WTC11 (cell line): Measurements from ENCODE around the gene FBRS. TPM values are rescaled to one million over a fixed set of nuclear protein-coding genes. Genes with fewer than 3 reads are reported as not detected.
"Not testable (repeated sequence)": the region's sequence is repeated elsewhere in the genome, so short reads cannot be mapped to it uniquely, and the experiment has no call there.

Experiments used
- ATAC-seq: fragments of 200-7000 bp; cut with Tn5 transposase; 2 replicates; pipeline ENCODE4 v1.10.0; 2021; ENCODE audit warnings: mild to moderate bottlenecking, moderate library complexity
- CTCF ChIA-PET: fragments of 300-600 bp; sonication (Branson Sonifier 250); formaldehyde crosslinking; loops from one replicate; lab custom pipeline; 2021; ENCODE audit warnings: antibody characterized with exemption; lab: Charles Lee
- POLR2A ChIA-PET: fragments of 350-600 bp; sonication (Branson Sonifier 250); formaldehyde crosslinking; loops from one replicate; lab custom pipeline; 2021; ENCODE audit warnings: antibody characterized with exemption; lab: Charles Lee
- DNase-seq: peaks from one replicate; pipeline ENCODE4 v3.0.0; 2021; ENCODE audit warnings: low spot score
- H3K27ac Mint-ChIP-seq: 2 replicates; pipeline ENCODE4 v1.8.0; 2021; ENCODE audit warnings: mixed read lengths
- H3K27me3 Mint-ChIP-seq: 2 replicates; pipeline ENCODE4 v1.8.0; 2021; ENCODE audit warnings: low read depth, mild to moderate bottlenecking, moderate library complexity, mixed read lengths
- H3K36me3 Mint-ChIP-seq: 2 replicates; pipeline ENCODE4 v1.8.0; 2021; ENCODE audit warnings: mixed read lengths
- H3K4me1 Mint-ChIP-seq: 2 replicates; pipeline ENCODE4 v1.8.0; 2022; ENCODE audit warnings: mixed read lengths
- H3K4me3 Mint-ChIP-seq: 2 replicates; pipeline ENCODE4 v1.8.0; 2021; ENCODE audit warnings: mild to moderate bottlenecking, moderate library complexity, mixed read lengths
- H3K9me3 Mint-ChIP-seq: 2 replicates; pipeline ENCODE4 v1.8.0; 2021; ENCODE audit warnings: mixed read lengths
- CBFB ChIP-seq: sonication (generic); formaldehyde crosslinking; IDR thresholded peaks from 2 replicates; pipeline ENCODE4 v1.8.1; 2022; ENCODE audit warnings: mild to moderate bottlenecking, low read depth, missing genetic modification reagents
- CREB1 ChIP-seq: sonication (generic); formaldehyde crosslinking; IDR thresholded peaks from 2 replicates; pipeline ENCODE4 v1.8.0; 2023; ENCODE audit warnings: mild to moderate bottlenecking, missing genetic modification reagents
- PRRX2 ChIP-seq: fragments of 250-450 bp; sonication (Bioruptor Pico); IDR thresholded peaks from 2 replicates; pipeline ENCODE4 v1.8.0; 2021; ENCODE audit warnings: mild to moderate bottlenecking
- RORB ChIP-seq: fragments of 250-450 bp; sonication (Bioruptor Pico); IDR thresholded peaks from 2 replicates; pipeline ENCODE4 v1.9.0; 2021; ENCODE audit warnings: mild to moderate bottlenecking
- total RNA-seq: library from RNA; stranded (reverse); gene quantifications from 3 replicates; pipeline ENCODE4 v1.2.3, GENCODE V29; 2021
- TF ChIP-seq, protein P1 (sequence below): sonication (generic); formaldehyde crosslinking; IDR thresholded peaks from 2 replicates; pipeline ENCODE4 v1.8.1; 2023; ENCODE audit warnings: mild to moderate bottlenecking, missing genetic modification reagents, moderate library complexity
- TF ChIP-seq, protein P2 (sequence below): sonication (generic); formaldehyde crosslinking; IDR thresholded peaks from 2 replicates; pipeline ENCODE4 v1.8.1; 2023; ENCODE audit warnings: mild to moderate bottlenecking, missing genetic modification reagents, borderline replicate concordance
- TF ChIP-seq, protein P3 (sequence below): sonication (generic); formaldehyde crosslinking; IDR thresholded peaks from 2 replicates; pipeline ENCODE4 v1.8.0; 2022; ENCODE audit warnings: mild to moderate bottlenecking, missing genetic modification reagents
- TF ChIP-seq, protein P4 (sequence below): fragments of 250-450 bp; sonication (Bioruptor Pico); conservative IDR thresholded peaks from 2 replicates; pipeline ENCODE4 v1.9.0; 2021; ENCODE audit warnings: mild to moderate bottlenecking
- TF ChIP-seq, protein P5 (sequence below): fragments of 200-600 bp; IDR thresholded peaks from 2 replicates; pipeline ENCODE4 v1.8.0; 2022; ENCODE audit warnings: antibody characterized with exemption
- TF ChIP-seq, protein P6 (sequence below): sonication (generic); formaldehyde crosslinking; IDR thresholded peaks from 2 replicates; pipeline ENCODE4 v1.8.0; 2023; ENCODE audit warnings: missing genetic modification reagents, mild to moderate bottlenecking, borderline replicate concordance
- TF ChIP-seq, protein P7 (sequence below): sonication (generic); formaldehyde crosslinking; IDR thresholded peaks from 2 replicates; pipeline ENCODE4 v1.8.1; 2022; ENCODE audit warnings: missing genetic modification reagents, borderline replicate concordance
- TF ChIP-seq, protein P8 (sequence below): fragments of 250-450 bp; sonication (Bioruptor Pico); IDR thresholded peaks from 2 replicates; pipeline ENCODE4 v1.9.0; 2021; ENCODE audit warnings: mild to moderate bottlenecking

The FBRS gene
- total RNA-seq, 1 experiment from 2014 or later = 23.2 TPM

DNA sequence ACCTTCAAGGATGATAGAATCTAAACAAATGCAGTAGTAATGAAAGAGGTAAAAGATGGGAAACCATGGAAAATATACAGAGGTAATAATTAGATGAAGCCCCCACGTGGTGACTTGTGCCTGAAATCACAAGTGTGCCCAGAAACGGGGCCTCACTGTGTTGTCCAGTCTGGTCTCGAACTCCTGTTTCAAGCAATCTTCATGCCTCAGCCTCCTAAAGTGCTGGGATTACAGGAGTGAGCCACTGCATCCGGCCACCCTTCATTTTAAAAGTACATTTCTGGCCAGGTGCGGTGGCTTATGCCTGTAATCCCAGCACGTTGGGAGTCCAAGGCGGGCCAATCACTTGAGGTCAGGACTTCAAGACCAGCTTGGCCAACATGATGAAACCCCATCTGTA, 21.6 kb upstream of the FBRS start:
- Mint-ChIP-seq H3K27me3 (peaks cover 3% of the 10 kb centered on the region), H3K4me3 (no peak overlapping the region), H3K27ac (no peak overlapping the region)
- CTCF ChIA-PET = interaction anchor here (1.3 to 3.7 kb wide), 4 partner anchors 9 to 207 kb away, joined by 3 to 18 read pairs (median 12); partner anchors contain the start of genes DCTPP1 and FBRS
- POLR2A ChIA-PET = interaction anchor here (1.4 kb wide), 1 partner anchor 22 kb away, joined by 3 read pairs; the partner anchor contains the start of gene FBRS
- TF ChIP-seq, protein P1, sequence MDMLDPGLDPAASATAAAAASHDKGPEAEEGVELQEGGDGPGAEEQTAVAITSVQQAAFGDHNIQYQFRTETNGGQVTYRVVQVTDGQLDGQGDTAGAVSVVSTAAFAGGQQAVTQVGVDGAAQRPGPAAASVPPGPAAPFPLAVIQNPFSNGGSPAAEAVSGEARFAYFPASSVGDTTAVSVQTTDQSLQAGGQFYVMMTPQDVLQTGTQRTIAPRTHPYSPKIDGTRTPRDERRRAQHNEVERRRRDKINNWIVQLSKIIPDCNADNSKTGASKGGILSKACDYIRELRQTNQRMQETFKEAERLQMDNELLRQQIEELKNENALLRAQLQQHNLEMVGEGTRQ (CRISPR knock-in tag) = no peak
- TF ChIP-seq PRRX2 (CRISPR knock-in tag) = no peak
- TF ChIP-seq, protein P2, sequence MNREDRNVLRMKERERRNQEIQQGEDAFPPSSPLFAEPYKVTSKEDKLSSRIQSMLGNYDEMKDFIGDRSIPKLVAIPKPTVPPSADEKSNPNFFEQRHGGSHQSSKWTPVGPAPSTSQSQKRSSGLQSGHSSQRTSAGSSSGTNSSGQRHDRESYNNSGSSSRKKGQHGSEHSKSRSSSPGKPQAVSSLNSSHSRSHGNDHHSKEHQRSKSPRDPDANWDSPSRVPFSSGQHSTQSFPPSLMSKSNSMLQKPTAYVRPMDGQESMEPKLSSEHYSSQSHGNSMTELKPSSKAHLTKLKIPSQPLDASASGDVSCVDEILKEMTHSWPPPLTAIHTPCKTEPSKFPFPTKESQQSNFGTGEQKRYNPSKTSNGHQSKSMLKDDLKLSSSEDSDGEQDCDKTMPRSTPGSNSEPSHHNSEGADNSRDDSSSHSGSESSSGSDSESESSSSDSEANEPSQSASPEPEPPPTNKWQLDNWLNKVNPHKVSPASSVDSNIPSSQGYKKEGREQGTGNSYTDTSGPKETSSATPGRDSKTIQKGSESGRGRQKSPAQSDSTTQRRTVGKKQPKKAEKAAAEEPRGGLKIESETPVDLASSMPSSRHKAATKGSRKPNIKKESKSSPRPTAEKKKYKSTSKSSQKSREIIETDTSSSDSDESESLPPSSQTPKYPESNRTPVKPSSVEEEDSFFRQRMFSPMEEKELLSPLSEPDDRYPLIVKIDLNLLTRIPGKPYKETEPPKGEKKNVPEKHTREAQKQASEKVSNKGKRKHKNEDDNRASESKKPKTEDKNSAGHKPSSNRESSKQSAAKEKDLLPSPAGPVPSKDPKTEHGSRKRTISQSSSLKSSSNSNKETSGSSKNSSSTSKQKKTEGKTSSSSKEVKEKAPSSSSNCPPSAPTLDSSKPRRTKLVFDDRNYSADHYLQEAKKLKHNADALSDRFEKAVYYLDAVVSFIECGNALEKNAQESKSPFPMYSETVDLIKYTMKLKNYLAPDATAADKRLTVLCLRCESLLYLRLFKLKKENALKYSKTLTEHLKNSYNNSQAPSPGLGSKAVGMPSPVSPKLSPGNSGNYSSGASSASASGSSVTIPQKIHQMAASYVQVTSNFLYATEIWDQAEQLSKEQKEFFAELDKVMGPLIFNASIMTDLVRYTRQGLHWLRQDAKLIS (CRISPR knock-in tag) = no peak
- TF ChIP-seq, protein P3, sequence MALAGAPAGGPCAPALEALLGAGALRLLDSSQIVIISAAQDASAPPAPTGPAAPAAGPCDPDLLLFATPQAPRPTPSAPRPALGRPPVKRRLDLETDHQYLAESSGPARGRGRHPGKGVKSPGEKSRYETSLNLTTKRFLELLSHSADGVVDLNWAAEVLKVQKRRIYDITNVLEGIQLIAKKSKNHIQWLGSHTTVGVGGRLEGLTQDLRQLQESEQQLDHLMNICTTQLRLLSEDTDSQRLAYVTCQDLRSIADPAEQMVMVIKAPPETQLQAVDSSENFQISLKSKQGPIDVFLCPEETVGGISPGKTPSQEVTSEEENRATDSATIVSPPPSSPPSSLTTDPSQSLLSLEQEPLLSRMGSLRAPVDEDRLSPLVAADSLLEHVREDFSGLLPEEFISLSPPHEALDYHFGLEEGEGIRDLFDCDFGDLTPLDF (CRISPR knock-in tag) = no peak
- TF ChIP-seq, protein P4, sequence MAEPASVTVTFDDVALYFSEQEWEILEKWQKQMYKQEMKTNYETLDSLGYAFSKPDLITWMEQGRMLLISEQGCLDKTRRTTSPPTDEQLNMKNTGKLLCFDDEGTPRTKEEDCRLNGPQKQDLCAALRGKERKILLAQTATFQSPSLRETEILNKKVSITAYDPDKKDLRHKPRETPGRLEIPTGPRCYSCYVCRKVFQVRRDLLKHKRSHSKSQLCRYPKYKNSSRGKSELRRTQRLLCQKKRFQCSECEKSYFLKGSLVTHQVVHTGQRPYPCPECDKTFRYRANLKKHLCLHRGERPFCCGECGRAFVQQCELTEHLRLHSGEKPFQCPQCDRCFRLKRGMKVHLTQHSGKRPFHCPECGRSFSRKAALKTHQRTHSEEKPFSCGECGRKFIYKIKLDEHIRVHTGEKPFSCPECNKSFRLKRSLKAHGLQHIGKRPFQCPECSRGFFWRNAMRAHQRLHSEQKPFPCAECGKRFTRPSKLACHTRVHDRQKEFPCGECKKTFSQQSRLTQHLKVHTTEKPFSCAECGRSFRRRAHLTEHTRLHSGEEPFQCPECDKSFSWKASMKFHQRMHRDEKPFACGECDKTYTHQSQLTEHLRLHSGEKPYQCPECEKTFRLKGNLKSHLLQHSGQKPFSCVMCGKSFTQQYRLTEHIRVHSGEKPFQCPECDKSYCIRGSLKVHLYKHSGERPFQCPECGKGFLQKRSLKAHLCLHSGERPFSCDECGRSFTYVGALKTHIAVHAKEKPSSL (CRISPR knock-in tag) = no peak
- TF ChIP-seq CBFB (CRISPR knock-in tag) = no peak
- TF ChIP-seq, protein P5, sequence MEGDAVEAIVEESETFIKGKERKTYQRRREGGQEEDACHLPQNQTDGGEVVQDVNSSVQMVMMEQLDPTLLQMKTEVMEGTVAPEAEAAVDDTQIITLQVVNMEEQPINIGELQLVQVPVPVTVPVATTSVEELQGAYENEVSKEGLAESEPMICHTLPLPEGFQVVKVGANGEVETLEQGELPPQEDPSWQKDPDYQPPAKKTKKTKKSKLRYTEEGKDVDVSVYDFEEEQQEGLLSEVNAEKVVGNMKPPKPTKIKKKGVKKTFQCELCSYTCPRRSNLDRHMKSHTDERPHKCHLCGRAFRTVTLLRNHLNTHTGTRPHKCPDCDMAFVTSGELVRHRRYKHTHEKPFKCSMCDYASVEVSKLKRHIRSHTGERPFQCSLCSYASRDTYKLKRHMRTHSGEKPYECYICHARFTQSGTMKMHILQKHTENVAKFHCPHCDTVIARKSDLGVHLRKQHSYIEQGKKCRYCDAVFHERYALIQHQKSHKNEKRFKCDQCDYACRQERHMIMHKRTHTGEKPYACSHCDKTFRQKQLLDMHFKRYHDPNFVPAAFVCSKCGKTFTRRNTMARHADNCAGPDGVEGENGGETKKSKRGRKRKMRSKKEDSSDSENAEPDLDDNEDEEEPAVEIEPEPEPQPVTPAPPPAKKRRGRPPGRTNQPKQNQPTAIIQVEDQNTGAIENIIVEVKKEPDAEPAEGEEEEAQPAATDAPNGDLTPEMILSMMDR = no peak
- TF ChIP-seq, protein P6, sequence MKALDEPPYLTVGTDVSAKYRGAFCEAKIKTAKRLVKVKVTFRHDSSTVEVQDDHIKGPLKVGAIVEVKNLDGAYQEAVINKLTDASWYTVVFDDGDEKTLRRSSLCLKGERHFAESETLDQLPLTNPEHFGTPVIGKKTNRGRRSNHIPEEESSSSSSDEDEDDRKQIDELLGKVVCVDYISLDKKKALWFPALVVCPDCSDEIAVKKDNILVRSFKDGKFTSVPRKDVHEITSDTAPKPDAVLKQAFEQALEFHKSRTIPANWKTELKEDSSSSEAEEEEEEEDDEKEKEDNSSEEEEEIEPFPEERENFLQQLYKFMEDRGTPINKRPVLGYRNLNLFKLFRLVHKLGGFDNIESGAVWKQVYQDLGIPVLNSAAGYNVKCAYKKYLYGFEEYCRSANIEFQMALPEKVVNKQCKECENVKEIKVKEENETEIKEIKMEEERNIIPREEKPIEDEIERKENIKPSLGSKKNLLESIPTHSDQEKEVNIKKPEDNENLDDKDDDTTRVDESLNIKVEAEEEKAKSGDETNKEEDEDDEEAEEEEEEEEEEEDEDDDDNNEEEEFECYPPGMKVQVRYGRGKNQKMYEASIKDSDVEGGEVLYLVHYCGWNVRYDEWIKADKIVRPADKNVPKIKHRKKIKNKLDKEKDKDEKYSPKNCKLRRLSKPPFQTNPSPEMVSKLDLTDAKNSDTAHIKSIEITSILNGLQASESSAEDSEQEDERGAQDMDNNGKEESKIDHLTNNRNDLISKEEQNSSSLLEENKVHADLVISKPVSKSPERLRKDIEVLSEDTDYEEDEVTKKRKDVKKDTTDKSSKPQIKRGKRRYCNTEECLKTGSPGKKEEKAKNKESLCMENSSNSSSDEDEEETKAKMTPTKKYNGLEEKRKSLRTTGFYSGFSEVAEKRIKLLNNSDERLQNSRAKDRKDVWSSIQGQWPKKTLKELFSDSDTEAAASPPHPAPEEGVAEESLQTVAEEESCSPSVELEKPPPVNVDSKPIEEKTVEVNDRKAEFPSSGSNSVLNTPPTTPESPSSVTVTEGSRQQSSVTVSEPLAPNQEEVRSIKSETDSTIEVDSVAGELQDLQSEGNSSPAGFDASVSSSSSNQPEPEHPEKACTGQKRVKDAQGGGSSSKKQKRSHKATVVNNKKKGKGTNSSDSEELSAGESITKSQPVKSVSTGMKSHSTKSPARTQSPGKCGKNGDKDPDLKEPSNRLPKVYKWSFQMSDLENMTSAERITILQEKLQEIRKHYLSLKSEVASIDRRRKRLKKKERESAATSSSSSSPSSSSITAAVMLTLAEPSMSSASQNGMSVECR = no peak
- TF ChIP-seq, protein P7, sequence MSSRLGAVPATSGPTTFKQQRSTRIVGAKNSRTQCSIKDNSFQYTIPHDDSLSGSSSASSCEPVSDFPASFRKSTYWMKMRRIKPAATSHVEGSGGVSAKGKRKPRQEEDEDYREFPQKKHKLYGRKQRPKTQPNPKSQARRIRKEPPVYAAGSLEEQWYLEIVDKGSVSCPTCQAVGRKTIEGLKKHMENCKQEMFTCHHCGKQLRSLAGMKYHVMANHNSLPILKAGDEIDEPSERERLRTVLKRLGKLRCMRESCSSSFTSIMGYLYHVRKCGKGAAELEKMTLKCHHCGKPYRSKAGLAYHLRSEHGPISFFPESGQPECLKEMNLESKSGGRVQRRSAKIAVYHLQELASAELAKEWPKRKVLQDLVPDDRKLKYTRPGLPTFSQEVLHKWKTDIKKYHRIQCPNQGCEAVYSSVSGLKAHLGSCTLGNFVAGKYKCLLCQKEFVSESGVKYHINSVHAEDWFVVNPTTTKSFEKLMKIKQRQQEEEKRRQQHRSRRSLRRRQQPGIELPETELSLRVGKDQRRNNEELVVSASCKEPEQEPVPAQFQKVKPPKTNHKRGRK (CRISPR knock-in tag) = no peak
- TF ChIP-seq RORB (CRISPR knock-in tag) = no peak
- TF ChIP-seq CREB1 (CRISPR knock-in tag) = no peak
- TF ChIP-seq, protein P8, sequence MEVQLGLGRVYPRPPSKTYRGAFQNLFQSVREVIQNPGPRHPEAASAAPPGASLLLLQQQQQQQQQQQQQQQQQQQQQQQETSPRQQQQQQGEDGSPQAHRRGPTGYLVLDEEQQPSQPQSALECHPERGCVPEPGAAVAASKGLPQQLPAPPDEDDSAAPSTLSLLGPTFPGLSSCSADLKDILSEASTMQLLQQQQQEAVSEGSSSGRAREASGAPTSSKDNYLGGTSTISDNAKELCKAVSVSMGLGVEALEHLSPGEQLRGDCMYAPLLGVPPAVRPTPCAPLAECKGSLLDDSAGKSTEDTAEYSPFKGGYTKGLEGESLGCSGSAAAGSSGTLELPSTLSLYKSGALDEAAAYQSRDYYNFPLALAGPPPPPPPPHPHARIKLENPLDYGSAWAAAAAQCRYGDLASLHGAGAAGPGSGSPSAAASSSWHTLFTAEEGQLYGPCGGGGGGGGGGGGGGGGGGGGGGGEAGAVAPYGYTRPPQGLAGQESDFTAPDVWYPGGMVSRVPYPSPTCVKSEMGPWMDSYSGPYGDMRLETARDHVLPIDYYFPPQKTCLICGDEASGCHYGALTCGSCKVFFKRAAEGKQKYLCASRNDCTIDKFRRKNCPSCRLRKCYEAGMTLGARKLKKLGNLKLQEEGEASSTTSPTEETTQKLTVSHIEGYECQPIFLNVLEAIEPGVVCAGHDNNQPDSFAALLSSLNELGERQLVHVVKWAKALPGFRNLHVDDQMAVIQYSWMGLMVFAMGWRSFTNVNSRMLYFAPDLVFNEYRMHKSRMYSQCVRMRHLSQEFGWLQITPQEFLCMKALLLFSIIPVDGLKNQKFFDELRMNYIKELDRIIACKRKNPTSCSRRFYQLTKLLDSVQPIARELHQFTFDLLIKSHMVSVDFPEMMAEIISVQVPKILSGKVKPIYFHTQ (CRISPR knock-in tag) = no peak
- TF ChIP-seq, all 79 proteins: peak for 0
- no peak for ATAC-seq
- H3K36me3 Mint-ChIP-seq = no peaks in the 10 kb centered on the region
- DNase-seq = no peak
- H3K9me3 Mint-ChIP-seq = no peaks in the 10 kb centered on the region
- H3K4me1 Mint-ChIP-seq = peaks cover 7% of the 10 kb centered on the region

DNA sequence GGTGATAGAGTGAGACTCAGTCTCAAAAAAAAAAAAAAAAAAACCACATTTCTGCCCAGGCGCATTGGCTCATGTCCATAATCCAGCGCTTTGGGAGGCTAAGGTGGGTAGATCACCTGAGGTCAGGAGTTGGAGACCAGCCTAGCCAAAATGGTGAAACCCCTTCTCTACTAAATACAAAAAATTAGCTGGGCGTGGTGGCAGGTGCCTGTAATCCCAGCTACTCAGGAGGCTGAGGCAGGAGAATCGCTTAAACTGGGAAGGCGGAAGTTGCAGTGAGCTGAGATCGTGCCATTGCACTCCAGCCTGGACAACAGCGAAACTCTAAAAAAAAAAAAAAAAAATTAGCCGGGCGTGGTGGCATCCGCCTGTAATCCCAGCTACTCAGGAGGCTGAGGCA, 21.1 kb upstream of the FBRS start:
- DNase-seq, H3K36me3 Mint-ChIP-seq, H3K27ac Mint-ChIP-seq, H3K27me3 Mint-ChIP-seq, H3K9me3 Mint-ChIP-seq, ATAC-seq, H3K4me1 Mint-ChIP-seq, H3K4me3 Mint-ChIP-seq: not testable (repeated sequence)
- ChIA-PET CTCF (interaction anchor here (0.7 to 3.7 kb wide), 8 partner anchors 8 to 208 kb away, joined by 3 to 18 read pairs (median 6); partner anchors contain the start of genes DCTPP1, FBRS and PRR14), POLR2A (interaction anchor here (0.7 to 1.4 kb wide), 2 partner anchors 22 to 317 kb away, joined by 3 to 4 read pairs; partner anchors contain the start of gene FBRS)
